SH-SY5Y (cell line): ENCODE data around the gene SPTLC1.

Source experiments
- GATA2 ChIP-seq: IDR thresholded peaks from 2 replicates; pipeline ENCODE4 v1.6.1; 2011; ENCODE audit warnings: mild to moderate bottlenecking, low read depth, low read length
- GATA3 ChIP-seq: IDR thresholded peaks from 2 replicates; pipeline ENCODE4 v1.6.1; 2011; ENCODE audit warnings: low read depth, mild to moderate bottlenecking, low read length, moderate library complexity

GRCh38 chr9:92058723-92059444 is 56.3 kb downstream of the SPTLC1 start:
- no peak for TF ChIP-seq GATA2
- TF ChIP-seq GATA3: no peak
